Cortex of kidney (tissue), 1 donor: ENCODE data around the gene CD9.
"Not testable (repeated sequence)": the region's sequence is repeated elsewhere in the genome, so short reads cannot be mapped to it uniquely, and the experiment has no call there.

Experiments
- DNase-seq: peaks from one replicate; lab custom pipeline; 2025; lab: John Stamatoyannopoulos, UW

CD9 gene

GRCh38 chr12:6200256-6201212 lies at the start of gene CD9:
TSS of gene CD9 (plus strand) at chr12:6200400. CDS start at chr12:6200500, 100 bp downstream.
- DNase-seq = no peak

GRCh38 chr12:6154730-6155459 lies 45.3 kb upstream of the CD9 start:
- no peak for DNase-seq

GRCh38 chr12:6157482-6157881 lies 42.7 kb upstream of the CD9 start:
- no peak for DNase-seq

GRCh38 chr12:6158255-6158654 lies 41.9 kb upstream of the CD9 start:
- no peak for DNase-seq

GRCh38 chr12:6158749-6159148 lies 41.5 kb upstream of the CD9 start:
- no peak for DNase-seq

- DNase-seq = not testable (repeated sequence)
Measured at GRCh38 chr12:6159166-6160011, 40.8 kb upstream of the CD9 start.

- not testable (repeated sequence) for DNase-seq
Measured at GRCh38 chr12:6160049-6160649, 40.1 kb upstream of the CD9 start.

GRCh38 chr12:6161124-6161882 lies 38.9 kb upstream of the CD9 start:
- no peak for DNase-seq

- no peak for DNase-seq
Measured at GRCh38 chr12:6163416-6164060, 36.7 kb upstream of the CD9 start.

GRCh38 chr12:6165395-6165794 lies 34.8 kb upstream of the CD9 start:
- DNase-seq = no peak

GRCh38 chr12:6166808-6167207 lies 33.4 kb upstream of the CD9 start:
- DNase-seq = no peak

- DNase-seq = no peak
Measured at GRCh38 chr12:6167327-6168280, 32.6 kb upstream of the CD9 start.

- no peak for DNase-seq
Measured at GRCh38 chr12:6171409-6172015, 28.7 kb upstream of the CD9 start.

- DNase-seq = no peak
Measured at GRCh38 chr12:6172086-6172485, 28.1 kb upstream of the CD9 start.

- no peak for DNase-seq
Measured at GRCh38 chr12:6172862-6173261, 27.3 kb upstream of the CD9 start.

- no peak for DNase-seq
Measured at GRCh38 chr12:6177642-6178358, 22.4 kb upstream of the CD9 start.

- DNase-seq = no peak
Measured at GRCh38 chr12:6178981-6179761, 21.0 kb upstream of the CD9 start.
